ENCODE results near the gene SPTBN4.
A peak's percentile ranks its signal among the peaks of the same experiment; 100 is the strongest.
"Not testable (repeated sequence)": the region's sequence is repeated elsewhere in the genome, so short reads cannot be mapped to it uniquely, and the experiment has no call there.

The SPTBN4 gene

GRCh38 chr19:40619333-40620160 is 152.7 kb downstream of the SPTBN4 start:
- no peak overlapping the region for H3K4me3 ChIP-seq (ENCODE audit: low read depth, low read length)
- no peaks in the 10 kb centered on the region for H3K27me3 ChIP-seq (ENCODE audit: control insufficient read depth, insufficient read depth, low read length)
- H3K9ac ChIP-seq (ENCODE audit: low read length): no peak overlapping the region
- peaks cover 36% of the 10 kb centered on the region for H3K36me3 ChIP-seq (ENCODE audit: control insufficient read depth, insufficient read depth, low read length)
- no peaks in the 10 kb centered on the region for H3K9me3 ChIP-seq (ENCODE audit: control insufficient read depth, insufficient read depth, low read depth, low read length)
- peaks cover 12% of the 10 kb centered on the region; the same call in 1 of the 2 replicates for H3K4me1 ChIP-seq (ENCODE audit: control insufficient read depth, insufficient read depth, low read length)
- no peak overlapping the region for H3K27ac ChIP-seq (ENCODE audit: low read depth, low read length)

DNA sequence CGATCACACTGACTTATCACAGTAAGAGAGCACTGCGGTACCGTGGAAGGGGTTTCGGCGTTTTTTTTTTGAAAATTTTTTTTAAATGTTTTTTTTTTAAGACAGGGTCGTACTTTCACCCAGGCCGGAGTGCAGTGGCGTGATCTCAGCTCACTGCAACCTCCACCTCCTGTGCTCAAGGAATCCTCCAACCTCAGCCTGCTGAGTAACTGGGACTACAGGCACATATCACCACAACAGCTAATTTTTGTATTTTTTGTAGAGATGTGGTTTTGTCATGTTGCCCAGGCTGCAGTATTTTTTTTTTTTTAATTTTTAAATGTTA is 153.3 kb downstream of the SPTBN4 start:
- H3K9ac ChIP-seq (ENCODE audit: low read length): no peak overlapping the region
- peaks cover 12% of the 10 kb centered on the region; the same call in 1 of the 2 replicates for H3K4me1 ChIP-seq (ENCODE audit: control insufficient read depth, insufficient read depth, low read length)
- no peaks in the 10 kb centered on the region for H3K27me3 ChIP-seq (ENCODE audit: control insufficient read depth, insufficient read depth, low read length)
- no peak overlapping the region for H3K27ac ChIP-seq (ENCODE audit: low read depth, low read length)
- no peaks in the 10 kb centered on the region for H3K9me3 ChIP-seq (ENCODE audit: control insufficient read depth, insufficient read depth, low read depth, low read length)
- H3K36me3 ChIP-seq (ENCODE audit: control insufficient read depth, insufficient read depth, low read length): peaks cover 39% of the 10 kb centered on the region
- no peak overlapping the region for H3K4me3 ChIP-seq (ENCODE audit: low read depth, low read length)

DNA sequence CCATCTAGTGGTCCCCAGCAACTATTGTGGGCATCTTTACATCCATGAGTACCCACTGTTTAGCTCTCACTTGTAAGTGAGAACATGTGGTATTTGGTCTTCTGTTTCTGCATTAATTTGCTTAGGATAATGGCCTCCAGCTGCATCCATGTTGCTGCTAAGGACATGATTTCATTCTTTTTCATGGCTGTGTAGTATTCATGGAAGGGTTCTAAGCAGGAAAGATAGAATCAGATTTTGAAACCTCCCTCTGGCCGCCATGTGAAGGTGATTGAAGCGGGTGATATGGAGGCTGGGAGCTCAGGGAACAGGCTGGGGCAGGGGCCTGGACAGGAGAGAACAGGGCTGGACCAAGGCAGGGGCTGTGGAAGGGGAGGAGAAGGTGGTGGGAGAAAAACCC is 154.5 kb downstream of the SPTBN4 start:
- Histone ChIP-seq H3K4me3 (ENCODE audit: low read depth, low read length) (no peak overlapping the region), H3K4me1 (ENCODE audit: control insufficient read depth, insufficient read depth, low read length) (peaks cover 12% of the 10 kb centered on the region; the same call in 1 of the 2 replicates), H3K27me3 (ENCODE audit: control insufficient read depth, insufficient read depth, low read length) (no peaks in the 10 kb centered on the region), H3K9me3 (ENCODE audit: control insufficient read depth, insufficient read depth, low read depth, low read length) (no peaks in the 10 kb centered on the region), H3K9ac (ENCODE audit: low read length) (no peak overlapping the region), H3K27ac (ENCODE audit: low read depth, low read length) (no peak overlapping the region), H3K36me3 (ENCODE audit: control insufficient read depth, insufficient read depth, low read length) (peaks cover 47% of the 10 kb centered on the region)

- H3K4me3 ChIP-seq (ENCODE audit: low read depth, low read length): no peak overlapping the region
- H3K9ac ChIP-seq (ENCODE audit: low read length): no peak overlapping the region
- no peak overlapping the region for H3K27ac ChIP-seq (ENCODE audit: low read depth, low read length)
- no peaks in the 10 kb centered on the region for H3K9me3 ChIP-seq (ENCODE audit: control insufficient read depth, insufficient read depth, low read depth, low read length)
- peaks cover 50% of the 10 kb centered on the region for H3K36me3 ChIP-seq (ENCODE audit: control insufficient read depth, insufficient read depth, low read length)
- H3K27me3 ChIP-seq (ENCODE audit: control insufficient read depth, insufficient read depth, low read length): no peaks in the 10 kb centered on the region
- peaks cover 12% of the 10 kb centered on the region; the same call in 1 of the 2 replicates for H3K4me1 ChIP-seq (ENCODE audit: control insufficient read depth, insufficient read depth, low read length)
Observed at GRCh38 chr19:40621966-40622772, 155.4 kb downstream of the SPTBN4 start.

DNA sequence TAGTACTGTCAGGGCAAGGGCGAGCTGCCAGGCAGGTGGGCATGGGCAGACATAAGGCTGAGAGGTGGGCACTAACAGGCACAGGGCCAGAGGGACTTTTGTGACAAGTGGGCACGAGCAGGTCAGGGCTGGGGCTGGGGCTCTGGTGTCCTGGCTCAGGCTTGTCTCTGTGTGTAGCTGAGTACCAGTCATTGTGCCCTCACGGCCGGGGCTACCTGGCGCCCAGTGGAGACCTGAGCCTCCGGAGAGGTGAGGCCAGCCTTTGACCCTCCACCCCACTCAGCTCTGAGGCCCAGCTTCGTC is 155.9 kb downstream of the SPTBN4 start:
- no peak overlapping the region for H3K4me3 ChIP-seq (ENCODE audit: low read depth, low read length)
- H3K27me3 ChIP-seq (ENCODE audit: control insufficient read depth, insufficient read depth, low read length): no peaks in the 10 kb centered on the region
- peaks cover 56% of the 10 kb centered on the region for H3K36me3 ChIP-seq (ENCODE audit: control insufficient read depth, insufficient read depth, low read length)
- no peaks in the 10 kb centered on the region for H3K9me3 ChIP-seq (ENCODE audit: control insufficient read depth, insufficient read depth, low read depth, low read length)
- H3K9ac ChIP-seq (ENCODE audit: low read length): no peak overlapping the region
- no peak overlapping the region for H3K27ac ChIP-seq (ENCODE audit: low read depth, low read length)
- H3K4me1 ChIP-seq (ENCODE audit: control insufficient read depth, insufficient read depth, low read length): peaks cover 12% of the 10 kb centered on the region; the same call in 1 of the 2 replicates

GRCh38 chr19:40623403-40624251 is 156.8 kb downstream of the SPTBN4 start:
- Histone ChIP-seq H3K36me3 (ENCODE audit: control insufficient read depth, insufficient read depth, low read length) (peaks cover 60% of the 10 kb centered on the region), H3K27me3 (ENCODE audit: control insufficient read depth, insufficient read depth, low read length) (no peaks in the 10 kb centered on the region), H3K9me3 (ENCODE audit: control insufficient read depth, insufficient read depth, low read depth, low read length) (no peaks in the 10 kb centered on the region), H3K9ac (ENCODE audit: low read length) (peak overlapping the region; percentile 52), H3K27ac (ENCODE audit: low read depth, low read length) (no peak overlapping the region), H3K4me1 (ENCODE audit: control insufficient read depth, insufficient read depth, low read length) (peaks cover 12% of the 10 kb centered on the region; the same call in 1 of the 2 replicates), H3K4me3 (ENCODE audit: low read depth, low read length) (peak overlapping the region; percentile 43)

DNA sequence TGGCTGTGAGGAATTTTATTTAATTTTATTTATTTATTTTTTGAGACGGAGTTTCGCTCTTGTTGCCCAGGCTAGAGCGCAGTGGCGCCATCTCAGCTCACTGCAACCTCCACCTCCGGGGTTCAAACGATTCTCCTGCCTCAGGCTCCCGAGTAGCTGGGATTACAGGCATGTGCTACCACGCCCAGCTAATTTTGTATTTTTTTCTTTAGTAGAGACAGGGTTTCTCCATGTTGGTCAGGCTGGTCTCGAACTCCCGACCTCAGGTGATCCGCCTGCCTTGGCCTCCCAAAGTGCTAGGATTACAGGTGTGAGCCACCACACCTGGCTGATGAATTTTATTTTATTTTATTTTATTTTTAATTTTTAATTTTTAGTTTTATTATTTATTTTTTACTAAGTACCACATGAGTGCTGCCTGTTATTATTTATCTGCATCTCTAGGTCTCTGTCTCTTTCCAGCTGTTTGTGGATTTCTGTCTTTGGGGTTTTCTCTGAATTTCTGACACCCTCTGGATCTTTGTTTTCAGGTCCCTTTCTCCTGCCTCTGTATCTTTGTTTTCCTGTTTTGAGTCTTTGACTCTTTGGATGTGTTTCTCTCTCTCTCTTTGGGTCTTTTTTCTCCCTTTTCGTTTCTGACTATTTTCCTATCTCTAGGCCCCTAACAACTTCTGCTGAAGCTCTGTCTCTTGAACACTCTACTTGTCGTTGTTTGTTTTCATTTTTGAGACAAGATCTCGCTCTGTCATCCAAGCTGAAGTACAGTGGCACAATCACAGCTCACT is 157.8 kb downstream of the SPTBN4 start:
- Histone ChIP-seq H3K4me1 (ENCODE audit: control insufficient read depth, insufficient read depth, low read length) (peaks cover 12% of the 10 kb centered on the region; the same call in 1 of the 2 replicates), H3K36me3 (ENCODE audit: control insufficient read depth, insufficient read depth, low read length) (peaks cover 53% of the 10 kb centered on the region)
- not testable (repeated sequence) for H3K4me3 ChIP-seq (ENCODE audit: low read depth, low read length); H3K27me3 ChIP-seq (ENCODE audit: control insufficient read depth, insufficient read depth, low read length); H3K27ac ChIP-seq (ENCODE audit: low read depth, low read length); H3K9ac ChIP-seq (ENCODE audit: low read length); H3K9me3 ChIP-seq (ENCODE audit: control insufficient read depth, insufficient read depth, low read depth, low read length)

- Histone ChIP-seq H3K4me3 (ENCODE audit: low read depth, low read length) (no peak overlapping the region), H3K36me3 (ENCODE audit: control insufficient read depth, insufficient read depth, low read length) (peaks cover 48% of the 10 kb centered on the region)
Observed at GRCh38 chr19:40625406-40626120, 158.8 kb downstream of the SPTBN4 start.

More at GRCh38 chr19:40625406-40626120, 158.8 kb downstream of the SPTBN4 start:
- no peak overlapping the region for H3K9ac ChIP-seq (ENCODE audit: low read length)
- H3K9me3 ChIP-seq (ENCODE audit: control insufficient read depth, insufficient read depth, low read depth, low read length): no peaks in the 10 kb centered on the region
- no peaks in the 10 kb centered on the region for H3K27me3 ChIP-seq (ENCODE audit: control insufficient read depth, insufficient read depth, low read length)
- H3K4me1 ChIP-seq (ENCODE audit: control insufficient read depth, insufficient read depth, low read length): peaks cover 12% of the 10 kb centered on the region; the same call in 1 of the 2 replicates
- no peak overlapping the region for H3K27ac ChIP-seq (ENCODE audit: low read depth, low read length)
